Uterus (tissue), 4 donors: ENCODE results near the gene SCYGR1. TPM values are rescaled to one million over a fixed set of nuclear protein-coding genes. Genes with fewer than 3 reads are reported as not detected.

ENCODE experiments used
- DNase-seq, 2 donors: peaks; one replicate each; pipeline ENCODE4 v3.0.0-alpha.2; 2019 to 2020
- H3K27ac ChIP-seq, 2 donors: fragments of 200-600 bp; sonication (generic); 1 replicate in 1 of 2; 2 replicates in 1 of 2; pipeline ENCODE4 v1.5.1; 2016 to 2018
- H3K27me3 ChIP-seq, 2 donors: fragments of 200-600 bp; sonication (generic); one replicate each; pipeline ENCODE4 v1.5.1; 2018 to 2019; ENCODE audit warnings: control low read depth in 1 of 2
- H3K36me3 ChIP-seq, 2 donors: fragments of 200-600 bp; sonication (generic); one replicate each; pipeline ENCODE4 v1.5.1; 2019; ENCODE audit warnings: control low read depth in 1 of 2
- H3K4me1 ChIP-seq, 2 donors: fragments of 200-600 bp; sonication (generic); one replicate each; pipeline ENCODE4 v1.5.1; 2018 to 2019; ENCODE audit warnings: control low read depth in 1 of 2
- H3K4me3 ChIP-seq, 2 donors: fragments of 200-600 bp; sonication (generic); 1 replicate in 1 of 2; 2 replicates in 1 of 2; pipeline ENCODE4 v1.5.1; 2018 to 2019; ENCODE audit warnings: mild to moderate bottlenecking in 1 of 2
- H3K9me3 ChIP-seq, 2 donors: fragments of 200-600 bp; sonication (generic); one replicate each; pipeline ENCODE4 v1.5.1; 2019; ENCODE audit warnings: control low read depth in 1 of 2
- CTCF ChIP-seq, 4 experiments: fragments of 200-600 bp in 2 of 4; fragments of 450-650 bp in 2 of 4; sonication (generic) in 2 of 4; IDR thresholded peaks; one replicate each; pipeline ENCODE4 v1.5.1; 2016 to 2019; ENCODE audit warnings: antibody characterized with exemption in 4 of 4, mild to moderate bottlenecking in 2 of 4, moderate library complexity in 1 of 4
- POLR2A ChIP-seq, 2 donors: fragments of 450-650 bp; IDR thresholded peaks; one replicate each; pipeline ENCODE4 v1.6.1; 2016; ENCODE audit warnings: antibody characterized with exemption in 2 of 2, mild to moderate bottlenecking in 1 of 2, moderate library complexity in 1 of 2
- intact Hi-C: fragments of 100-400 bp; cut with DNase I; formaldehyde crosslinking; loops from one replicate; pipeline ENCODE4 v1.15.1; 2023; ENCODE audit warnings: low total_unique reads
- total RNA-seq, 4 donors: library from RNA; depleted of rRNA in 3 of 4; stranded (reverse); fragments of >200 nt in 3 of 4; gene quantifications; one replicate each; pipeline versions ENCODE4 v1.1.0 to v1.2.4, GENCODE V29; 2014 to 2023
- donor health status: DM: yes; HTN: yes; CAD: no.

The SCYGR1 gene
- total RNA-seq, 4 donors from 2014 or later, result not detected

GRCh38 chr2:227390468-227391256 is 2.9 kb upstream of the SCYGR1 start:
- no peak for TF ChIP-seq CTCF (IDR thresholded peaks at IDR 0.05)
- TF ChIP-seq POLR2A (IDR thresholded peaks at IDR 0.05), result no peak

GRCh38 chr2:227389661-227390060 is 1.9 kb upstream of the SCYGR1 start:
- DNase-seq, result no peak
- no peak overlapping the region for H3K4me3 ChIP-seq
- no peaks in the 10 kb centered on the region for H3K36me3 ChIP-seq
- no peak overlapping the region for H3K27ac ChIP-seq
- no peak for TF ChIP-seq CTCF (IDR thresholded peaks at IDR 0.05)
- TF ChIP-seq POLR2A (IDR thresholded peaks at IDR 0.05), result no peak
- H3K4me1 ChIP-seq, result no peaks in the 10 kb centered on the region
- intact Hi-C loops, result no loop called here
- H3K9me3 ChIP-seq, result no peaks in the 10 kb centered on the region
- H3K27me3 ChIP-seq, result no peaks in the 10 kb centered on the region

More at GRCh38 chr2:227390468-227391256, 2.9 kb upstream of the SCYGR1 start:
- intact Hi-C loops, result no loop called here
- Histone ChIP-seq H3K27me3 (no peaks in the 10 kb centered on the region), H3K9me3 (no peaks in the 10 kb centered on the region), H3K4me1 (no peaks in the 10 kb centered on the region), H3K27ac (no peak overlapping the region), H3K36me3 (no peaks in the 10 kb centered on the region), H3K4me3 (no peak overlapping the region)
- DNase-seq, result no peak

GRCh38 chr2:227389231-227389630 is 1.5 kb upstream of the SCYGR1 start:
- Histone ChIP-seq H3K9me3 (no peaks in the 10 kb centered on the region), H3K4me3 (no peak overlapping the region), H3K27me3 (no peaks in the 10 kb centered on the region), H3K4me1 (no peaks in the 10 kb centered on the region), H3K27ac (no peak overlapping the region), H3K36me3 (no peaks in the 10 kb centered on the region)
- no peak for DNase-seq
- TF ChIP-seq CTCF (IDR thresholded peaks at IDR 0.05) (no peak), POLR2A (IDR thresholded peaks at IDR 0.05) (no peak)
- intact Hi-C loops, result no loop called here

- no peaks in the 10 kb centered on the region for H3K9me3 ChIP-seq
- DNase-seq, result no peak
- no peaks in the 10 kb centered on the region for H3K4me1 ChIP-seq
- no peaks in the 10 kb centered on the region for H3K27me3 ChIP-seq
- no peak overlapping the region for H3K27ac ChIP-seq
- no peaks in the 10 kb centered on the region for H3K36me3 ChIP-seq
- intact Hi-C loops, result no loop called here
- TF ChIP-seq CTCF (IDR thresholded peaks at IDR 0.05) (no peak), POLR2A (IDR thresholded peaks at IDR 0.05) (no peak)
- H3K4me3 ChIP-seq, result no peak overlapping the region
Observed at GRCh38 chr2:227388537-227389011, 825 bp upstream of the SCYGR1 start.

GRCh38 chr2:227386630-227387029 is 1.1 kb downstream of the SCYGR1 start:
- H3K4me1 ChIP-seq, result no peaks in the 10 kb centered on the region
- no peaks in the 10 kb centered on the region for H3K27me3 ChIP-seq
- intact Hi-C loops, result no loop called here
- no peak overlapping the region for H3K4me3 ChIP-seq
- no peaks in the 10 kb centered on the region for H3K36me3 ChIP-seq
- no peak for DNase-seq
- no peaks in the 10 kb centered on the region for H3K9me3 ChIP-seq
- H3K27ac ChIP-seq, result no peak overlapping the region
- TF ChIP-seq POLR2A (IDR thresholded peaks at IDR 0.05), result no peak
- no peak for TF ChIP-seq CTCF (IDR thresholded peaks at IDR 0.05)
